SK-N-SH (cell line): ENCODE data around the gene ENTPD6. TPM values are rescaled to one million over a fixed set of nuclear protein-coding genes. Genes with fewer than 3 reads are reported as not detected.

Experiments used
- CTCF ChIA-PET: fragments of 300-600, 350-600 bp; formaldehyde crosslinking; extraction: SDS; loops from one replicate; lab custom pipeline; 2021; lab: Yijun Ruan, JAX
- POLR2A ChIA-PET: fragments of 350-600 bp; sonication (Branson Sonifier 250); formaldehyde crosslinking; extraction: SDS; loops from one replicate; lab custom pipeline; 2020; ENCODE audit warnings: antibody characterized with exemption, inconsistent platforms; lab: Yijun Ruan, JAX
- DNase-seq: peaks from one replicate; pipeline ENCODE4 v3.0.0; 2012
- H2AFZ ChIP-seq: fragments of 200-600 bp; sonication (generic); 2 replicates; pipeline ENCODE4 v1.8.1; 2016; ENCODE audit warnings: antibody characterized with exemption, mild to moderate bottlenecking, low read depth
- H3F3A ChIP-seq: fragments of 200-600 bp; sonication (generic); replicated peaks from 2 replicates; pipeline ENCODE3; 2016; ENCODE audit warnings: antibody characterized with exemption, mild to moderate bottlenecking; ENCODE audit not compliant: insufficient read depth
- H3K27ac ChIP-seq, 2 experiments: fragments of 200-500 bp in 1 of 2; fragments of 200-600 bp in 1 of 2; sonication (Bioruptor generic) in 1 of 2; sonication (generic), shearing (Covaris generic) in 1 of 2; 2 replicates each; pipeline versions ENCODE4 v1.5.1 to v1.6.1; 2014 to 2016; ENCODE audit warnings: low read depth in 2 of 2, inconsistent platforms in 1 of 2, low read length in 1 of 2, mild to moderate bottlenecking in 1 of 2, mixed read lengths in 1 of 2
- H3K27me3 ChIP-seq: fragments of 200-600 bp; sonication (generic), shearing (Covaris generic); 2 replicates; pipeline ENCODE4 v1.6.1; 2016; ENCODE audit warnings: mixed run types; ENCODE audit not compliant: insufficient read depth
- H3K36me3 ChIP-seq, 2 experiments: fragments of 200-500 bp in 1 of 2; fragments of 200-600 bp in 1 of 2; sonication (Bioruptor generic) in 1 of 2; sonication (generic) in 1 of 2; replicated peaks in 1 of 2; 2 replicates each; pipeline versions ENCODE3 to v1.5.1; 2014 to 2016; ENCODE audit warnings: low read length in 1 of 2, mild to moderate bottlenecking in 1 of 2; ENCODE audit not compliant: insufficient read depth in 2 of 2, control insufficient read depth in 1 of 2
- H3K4me1 ChIP-seq, 2 experiments: fragments of 200-500 bp in 1 of 2; fragments of 200-600 bp in 1 of 2; sonication (Bioruptor generic) in 1 of 2; sonication (generic), shearing (Covaris generic) in 1 of 2; 2 replicates each; pipeline versions ENCODE4 v1.5.1 to v1.6.1; 2014 to 2016; ENCODE audit warnings: low read depth in 1 of 2, low read length in 1 of 2, mixed run types in 1 of 2; ENCODE audit not compliant: insufficient read depth in 2 of 2, control insufficient read depth in 1 of 2
- H3K4me2 ChIP-seq: fragments of 200-600 bp; sonication (generic), shearing (Covaris generic); 2 replicates; pipeline ENCODE4 v1.6.1; 2017; ENCODE audit warnings: mixed run types
- H3K4me3 ChIP-seq, 2 experiments: fragments of 200-500 bp in 1 of 2; fragments of 200-600 bp in 1 of 2; sonication (Bioruptor generic) in 1 of 2; sonication (generic), shearing (Covaris generic) in 1 of 2; 2 replicates each; pipeline versions ENCODE4 v1.5.1 to v1.8.1; 2014 to 2016; ENCODE audit warnings: low read depth in 2 of 2, inconsistent platforms in 1 of 2, low read length in 1 of 2, mild to moderate bottlenecking in 1 of 2, mixed read lengths in 1 of 2, moderate library complexity in 1 of 2
- H3K79me2 ChIP-seq: fragments of 200-600 bp; sonication (generic); 2 replicates; pipeline ENCODE4 v1.8.1; 2017; ENCODE audit warnings: mild to moderate bottlenecking; ENCODE audit not compliant: insufficient read depth
- H3K9ac ChIP-seq: fragments of 200-600 bp; sonication (generic); 2 replicates; pipeline ENCODE4 v1.6.1; 2017; ENCODE audit warnings: mixed run types
- H3K9me2 ChIP-seq: fragments of 200-600 bp; sonication (generic); 2 replicates; pipeline ENCODE4 v1.6.1; 2017; ENCODE audit warnings: mixed run types
- H3K9me3 ChIP-seq: fragments of 200-600 bp; sonication (generic); 2 replicates; pipeline ENCODE4 v1.6.1; 2017; ENCODE audit warnings: mixed run types, mild to moderate bottlenecking, moderate library complexity
- H4K20me1 ChIP-seq: fragments of 200-600 bp; sonication (generic); 2 replicates; pipeline ENCODE4 v1.6.1; 2017; ENCODE audit warnings: mild to moderate bottlenecking, mixed run types; ENCODE audit not compliant: insufficient read depth
- CTCF ChIP-seq: fragments of 200-600 bp; sonication (generic); IDR thresholded peaks from 2 replicates; pipeline ENCODE4 v1.6.1; 2017; ENCODE audit warnings: antibody characterized with exemption, mild to moderate bottlenecking, moderate library complexity
- EZH2phosphoT487 ChIP-seq: fragments of 200-600 bp; sonication (generic); IDR thresholded peaks from 2 replicates; pipeline ENCODE4 v1.6.1; 2017; ENCODE audit warnings: low read depth, mixed run types, mild to moderate bottlenecking, antibody characterized with exemption, moderate library complexity, borderline replicate concordance
- MAX ChIP-seq: IDR thresholded peaks from 2 replicates; pipeline ENCODE4 v1.4.0; 2012; ENCODE audit warnings: low read depth
- MEF2A ChIP-seq: IDR thresholded peaks from 2 replicates; pipeline ENCODE4 v1.4.0; 2012; ENCODE audit warnings: low read depth, borderline replicate concordance
- NFIC ChIP-seq: IDR thresholded peaks from 2 replicates; pipeline ENCODE4 v1.4.0; 2012; ENCODE audit warnings: borderline replicate concordance
- POLR2AphosphoS5 ChIP-seq: IDR thresholded peaks from 2 replicates; pipeline ENCODE4 v1.6.1; 2012; ENCODE audit warnings: low read depth, low read length
- RAD21 ChIP-seq: IDR thresholded peaks from 2 replicates; pipeline ENCODE4 v1.6.1; 2012; ENCODE audit warnings: mild to moderate bottlenecking, low read length
- WGBS: methylation state at CpG from one replicate; pipeline ENCODE4 v1.1.6; 2017; ENCODE audit warnings: low lambda C conversion rate; 5-methylcytosine and 5-hydroxymethylcytosine counted together
- polyA plus RNA-seq, 3 experiments: library from polyadenylated mRNA; depleted of rRNA; stranded (reverse); fragments of >200 nt; gene quantifications; 2 replicates each; pipeline ENCODE4 v1.2.3, GENCODE V29; 2012

The ENTPD6 gene
- polyA plus RNA-seq, 1 of the 3 experiments (the other 2 are of a cell fraction) = 76.1 TPM

GRCh38 chr20:25219365-25219764, 23.9 kb downstream of the ENTPD6 start:
- 93% methylated on average over 5 of the region's 7 CpGs for WGBS

GRCh38 chr20:25220021-25220730, 24.7 kb downstream of the ENTPD6 start:
- Histone ChIP-seq H3K79me2 (no peaks in the 10 kb centered on the region), H3K27me3 (no peaks in the 10 kb centered on the region), H3K36me3 (peaks cover 13 to 29% of the 10 kb centered on the region in 2 experiments), H3F3A (peaks cover 8% of the 10 kb centered on the region), H3K9me3 (no peaks in the 10 kb centered on the region), H3K9me2 (no peaks in the 10 kb centered on the region), H3K4me1 (peaks cover 7 to 15% of the 10 kb centered on the region in 2 experiments; a peak in 2 of 4 replicates), H3K4me2 (no peak overlapping the region), H3K4me3 (no peak overlapping the region), H4K20me1 (no peaks in the 10 kb centered on the region), H2AFZ (no peak overlapping the region), H3K9ac (no peak overlapping the region), H3K27ac (no peak overlapping the region)
- ChIA-PET CTCF (interaction anchor here (0.7 to 1.5 kb wide), 3 partner anchors 12 to 224 kb away, joined by 3 to 5 read pairs (median 4); no protein-coding TSS in a partner anchor), POLR2A (no interaction called here)
- WGBS = 73% methylated on average over 9 of the region's 16 CpGs
- TF ChIP-seq MAX (no peak), MEF2A (no peak), EZH2phosphoT487 (no peak), POLR2AphosphoS5 (no peak), CTCF (peak; percentile 39)
- DNase-seq = peak; percentile 66

More at GRCh38 chr20:25219365-25219764, 23.9 kb downstream of the ENTPD6 start:
- H4K20me1 ChIP-seq = no peaks in the 10 kb centered on the region
- H2AFZ ChIP-seq = no peak overlapping the region
- peaks cover 8% of the 10 kb centered on the region for H3F3A ChIP-seq
- no peak for TF ChIP-seq RAD21
- no peak for TF ChIP-seq POLR2AphosphoS5
- no peak for TF ChIP-seq NFIC
- H3K27ac ChIP-seq = no peak overlapping the region
- ChIA-PET POLR2A (no interaction called here), CTCF (no interaction called here)
- no peaks in the 10 kb centered on the region for H3K9me3 ChIP-seq
- H3K9ac ChIP-seq = no peak overlapping the region
- H3K4me3 ChIP-seq = no peak overlapping the region
- H3K27me3 ChIP-seq = no peaks in the 10 kb centered on the region
- peaks cover 7% of the 10 kb centered on the region in 2 experiments; a peak in 2 of 4 replicates for H3K4me1 ChIP-seq
- peaks cover 16 to 31% of the 10 kb centered on the region in 2 experiments for H3K36me3 ChIP-seq
- no peak for DNase-seq
- no peaks in the 10 kb centered on the region for H3K79me2 ChIP-seq
- H3K9me2 ChIP-seq = no peaks in the 10 kb centered on the region
- no peak overlapping the region for H3K4me2 ChIP-seq
